Mucosa of stomach (tissue), 1 donor: Measurements from ENCODE around the gene CCZ1.
"Not testable (repeated sequence)": the region's sequence is repeated elsewhere in the genome, so short reads cannot be mapped to it uniquely, and the experiment has no call there.

Source experiments
- H3K27me3 ChIP-seq: one replicate; pipeline ENCODE4 v1.7.0; 2013; ENCODE audit warnings: mild to moderate bottlenecking, low read length; ENCODE audit not compliant: control insufficient read depth, insufficient read depth
- H3K36me3 ChIP-seq: one replicate; pipeline ENCODE4 v1.7.0; 2013; ENCODE audit warnings: low read length; ENCODE audit not compliant: control insufficient read depth, insufficient read depth
- H3K4me1 ChIP-seq: one replicate; pipeline ENCODE4 v1.7.0; 2013; ENCODE audit warnings: mild to moderate bottlenecking, low read length; ENCODE audit not compliant: control insufficient read depth, insufficient read depth
- H3K4me3 ChIP-seq: one replicate; pipeline ENCODE4 v1.7.0; 2013; ENCODE audit warnings: low read length
- H3K9ac ChIP-seq: one replicate; pipeline ENCODE4 v1.7.0; 2013; ENCODE audit warnings: mild to moderate bottlenecking, low read length, moderate library complexity
- H3K9me3 ChIP-seq: one replicate; pipeline ENCODE4 v1.7.0; 2013; ENCODE audit warnings: mild to moderate bottlenecking, low read length, moderate library complexity; ENCODE audit not compliant: control insufficient read depth
- donor health status: Pancreatic carcinoma.

Gene CCZ1

GRCh38 chr7:5872326-5872725 lies 26.2 kb upstream of the CCZ1 start:
- Histone ChIP-seq H3K9ac (no peak overlapping the region), H3K36me3 (no peaks in the 10 kb centered on the region), H3K4me1 (no peaks in the 10 kb centered on the region), H3K4me3 (no peak overlapping the region), H3K27me3 (no peaks in the 10 kb centered on the region), H3K9me3 (no peaks in the 10 kb centered on the region)

GRCh38 chr7:5879591-5879990 lies 18.9 kb upstream of the CCZ1 start:
- H3K4me1 ChIP-seq, H3K9ac ChIP-seq, H3K9me3 ChIP-seq, H3K4me3 ChIP-seq, H3K27me3 ChIP-seq, H3K36me3 ChIP-seq: not testable (repeated sequence)

- H3K36me3 ChIP-seq, H3K4me3 ChIP-seq, H3K27me3 ChIP-seq, H3K9me3 ChIP-seq, H3K9ac ChIP-seq, H3K4me1 ChIP-seq: not testable (repeated sequence)
These were observed 18.4 kb upstream of the CCZ1 start for GRCh38 chr7:5880106-5880505.

GRCh38 chr7:5884431-5884830 lies 14.1 kb upstream of the CCZ1 start:
- not testable (repeated sequence) for H3K27me3 ChIP-seq, H3K9me3 ChIP-seq, H3K9ac ChIP-seq, H3K4me1 ChIP-seq, H3K4me3 ChIP-seq, H3K36me3 ChIP-seq

- H3K27me3 ChIP-seq, H3K9ac ChIP-seq, H3K4me1 ChIP-seq, H3K36me3 ChIP-seq, H3K9me3 ChIP-seq, H3K4me3 ChIP-seq: not testable (repeated sequence)
These were observed 10.5 kb upstream of the CCZ1 start for GRCh38 chr7:5888021-5888420.

- not testable (repeated sequence) for H3K9me3 ChIP-seq, H3K27me3 ChIP-seq, H3K4me3 ChIP-seq, H3K36me3 ChIP-seq, H3K9ac ChIP-seq, H3K4me1 ChIP-seq
These were observed 8.3 kb upstream of the CCZ1 start for GRCh38 chr7:5890244-5890643.

- Histone ChIP-seq H3K4me1 (no peaks in the 10 kb centered on the region), H3K9ac (no peak overlapping the region), H3K27me3 (no peaks in the 10 kb centered on the region), H3K9me3 (no peaks in the 10 kb centered on the region), H3K4me3 (no peak overlapping the region), H3K36me3 (no peaks in the 10 kb centered on the region)
These were observed 6.0 kb upstream of the CCZ1 start for GRCh38 chr7:5892498-5892897.

- not testable (repeated sequence) for H3K4me1 ChIP-seq, H3K9ac ChIP-seq, H3K9me3 ChIP-seq, H3K27me3 ChIP-seq, H3K36me3 ChIP-seq, H3K4me3 ChIP-seq
These were observed 1.1 kb upstream of the CCZ1 start for GRCh38 chr7:5897369-5897919.

GRCh38 chr7:5903002-5903401 lies 4.5 kb downstream of the CCZ1 start:
- not testable (repeated sequence) for H3K27me3 ChIP-seq, H3K9ac ChIP-seq, H3K4me3 ChIP-seq, H3K36me3 ChIP-seq, H3K9me3 ChIP-seq, H3K4me1 ChIP-seq

GRCh38 chr7:5904726-5905125 lies 6.2 kb downstream of the CCZ1 start:
- H3K9me3 ChIP-seq, H3K9ac ChIP-seq, H3K27me3 ChIP-seq, H3K4me3 ChIP-seq, H3K36me3 ChIP-seq, H3K4me1 ChIP-seq: not testable (repeated sequence)

GRCh38 chr7:5908835-5909234 lies 10.3 kb downstream of the CCZ1 start:
- H3K9ac ChIP-seq, H3K36me3 ChIP-seq, H3K9me3 ChIP-seq, H3K4me3 ChIP-seq, H3K27me3 ChIP-seq, H3K4me1 ChIP-seq: not testable (repeated sequence)

GRCh38 chr7:5916529-5916928 lies 18.0 kb downstream of the CCZ1 start:
- not testable (repeated sequence) for H3K4me1 ChIP-seq

GRCh38 chr7:5924180-5924579 lies 25.6 kb downstream of the CCZ1 start:
- not testable (repeated sequence) for H3K4me1 ChIP-seq, H3K9me3 ChIP-seq, H3K4me3 ChIP-seq, H3K9ac ChIP-seq, H3K27me3 ChIP-seq, H3K36me3 ChIP-seq

More at GRCh38 chr7:5916529-5916928, 18.0 kb downstream of the CCZ1 start:
- H3K36me3 ChIP-seq, H3K27me3 ChIP-seq, H3K9me3 ChIP-seq, H3K4me3 ChIP-seq, H3K9ac ChIP-seq: not testable (repeated sequence)
